Limb (tissue), 2 donors: ENCODE data around the gene UBAC2.
"Not testable (repeated sequence)": the region's sequence is repeated elsewhere in the genome, so short reads cannot be mapped to it uniquely, and the experiment has no call there.

Experiments
- DNase-seq, 2 donors: peaks; one replicate each; pipeline ENCODE4 v3.0.0-alpha.2; 2016; ENCODE audit errors: extremely low spot score in 2 of 2

Gene UBAC2

DNA sequence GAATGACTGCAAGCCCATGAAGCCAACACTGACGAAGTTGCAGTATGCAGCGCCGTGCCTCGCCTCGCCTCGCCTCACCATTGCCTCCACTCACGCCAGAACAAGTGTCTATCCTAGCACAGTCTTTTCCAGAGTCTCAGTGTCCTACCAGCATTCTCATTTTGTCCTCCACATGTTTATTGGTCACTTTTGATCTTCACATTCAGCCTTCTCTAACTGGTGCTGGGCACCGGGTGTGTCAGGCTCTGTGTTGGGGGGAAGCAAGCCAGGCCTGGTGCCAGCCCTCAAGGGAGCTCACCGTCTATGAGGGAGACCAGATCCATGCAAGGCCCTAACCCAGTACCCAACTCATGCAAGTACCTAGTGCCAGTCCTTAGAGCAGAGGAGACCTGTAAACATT is 176.3 kb downstream of the UBAC2 start:
- DNase-seq, result no peak

- no peak for DNase-seq
Measured at GRCh38 chr13:99377641-99378040, 177.0 kb downstream of the UBAC2 start.

- no peak for DNase-seq
Measured at GRCh38 chr13:99378985-99379733, 178.5 kb downstream of the UBAC2 start.

DNA sequence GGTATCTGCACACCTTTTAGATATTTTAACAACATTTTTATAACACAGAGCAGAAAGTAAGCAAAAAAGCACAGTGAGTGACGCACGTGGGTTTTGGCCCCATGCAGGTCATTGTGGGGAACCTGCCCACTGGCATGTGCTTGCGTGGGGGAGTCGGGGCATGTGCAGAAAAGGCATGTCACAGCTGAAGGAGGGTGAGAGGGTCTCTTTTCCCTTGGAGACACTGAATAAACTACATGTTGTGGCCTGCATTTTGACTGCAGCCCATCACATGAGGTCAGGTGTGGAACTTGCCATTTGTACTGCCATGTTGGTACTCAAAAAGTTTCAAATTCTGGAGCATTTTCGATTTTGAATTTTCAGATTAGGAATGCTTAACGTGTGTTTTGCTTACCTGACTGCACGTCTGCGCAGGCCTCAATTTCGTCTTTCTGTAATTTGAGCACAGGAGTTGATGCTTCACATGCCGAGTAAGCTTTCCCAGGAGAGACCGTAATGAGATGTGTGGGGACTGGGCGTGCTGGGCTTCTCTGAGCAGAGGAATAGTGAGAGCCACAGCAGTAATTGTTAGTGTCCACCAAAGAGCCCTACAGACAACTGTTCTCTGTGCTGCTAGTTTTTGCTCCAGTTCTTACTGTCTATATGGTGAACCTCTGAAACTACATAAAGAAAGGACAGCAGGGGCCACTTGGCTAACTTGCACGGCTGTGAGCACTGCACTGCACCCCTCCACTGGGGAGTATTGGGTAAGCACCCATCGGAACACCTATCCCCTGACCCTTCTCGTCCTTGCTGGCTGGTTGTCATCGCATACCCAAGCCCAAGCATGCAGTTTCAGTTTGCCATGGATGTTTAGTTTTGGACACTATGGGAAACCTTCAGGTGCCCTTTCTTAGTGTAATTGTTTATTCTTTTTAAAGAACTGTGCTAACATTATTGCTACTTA is 179.5 kb downstream of the UBAC2 start:
- peak in 1 of 2 donors; percentile 8 for DNase-seq

GRCh38 chr13:99380921-99381645 is 180.4 kb downstream of the UBAC2 start:
- DNase-seq, result peak in 1 of 2 donors; percentile 9

DNA sequence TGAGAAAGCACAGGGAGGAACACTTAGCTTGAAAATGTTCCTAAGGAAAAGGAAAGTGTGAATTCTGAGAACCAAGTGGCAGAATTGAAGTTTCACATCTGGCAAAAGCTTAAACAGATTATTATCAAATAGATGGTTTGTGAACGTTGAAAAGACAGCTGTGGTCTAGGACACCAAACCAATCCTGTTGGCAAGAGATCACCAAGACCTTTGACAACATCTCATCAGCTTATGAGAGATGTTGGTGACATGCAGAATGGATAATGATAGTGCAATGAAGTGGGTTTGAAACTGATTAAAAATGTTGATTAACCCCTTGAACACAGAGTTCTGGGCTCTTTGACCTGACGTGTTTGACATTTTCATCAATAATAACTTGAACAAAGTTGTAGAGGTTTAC is 181.1 kb downstream of the UBAC2 start:
- DNase-seq, result no peak

DNA sequence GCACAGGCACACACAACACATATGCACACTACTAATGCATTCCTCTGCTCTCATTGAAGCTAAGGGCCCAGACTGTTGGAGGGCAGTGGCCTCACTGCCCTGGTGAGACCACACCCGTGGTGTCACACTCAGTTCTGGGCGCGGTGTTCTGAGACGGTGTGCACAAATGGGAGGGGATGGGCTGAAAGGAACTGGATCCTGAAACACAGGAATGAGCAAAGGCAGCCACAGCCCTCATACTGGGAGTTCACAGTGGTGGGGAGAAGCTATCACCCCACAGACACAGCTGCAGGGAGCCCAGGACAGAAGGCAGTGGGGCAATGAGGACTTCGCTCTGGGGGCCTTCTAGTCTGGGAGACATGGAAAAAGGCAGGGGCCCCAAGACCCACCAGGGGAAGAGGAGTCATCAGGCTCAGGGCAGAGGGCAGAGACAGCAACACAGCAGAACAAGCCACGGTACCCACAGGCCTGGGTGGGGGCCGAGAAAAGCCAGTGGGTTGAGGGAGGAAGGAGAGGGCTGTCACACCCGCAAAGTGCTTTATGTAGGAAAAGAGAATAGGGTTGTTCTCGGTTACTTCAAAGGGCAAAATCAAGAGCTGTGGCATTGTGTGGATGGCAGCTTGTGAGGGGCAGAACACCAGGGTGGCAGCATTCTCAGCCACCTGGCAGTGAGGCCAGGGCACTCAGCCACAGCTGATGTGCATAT is 181.9 kb downstream of the UBAC2 start:
- peak in 1 of 2 donors; percentile 12 for DNase-seq

GRCh38 chr13:99383511-99383921 is 182.9 kb downstream of the UBAC2 start:
- peak in 1 of 2 donors; percentile 27 for DNase-seq

DNA sequence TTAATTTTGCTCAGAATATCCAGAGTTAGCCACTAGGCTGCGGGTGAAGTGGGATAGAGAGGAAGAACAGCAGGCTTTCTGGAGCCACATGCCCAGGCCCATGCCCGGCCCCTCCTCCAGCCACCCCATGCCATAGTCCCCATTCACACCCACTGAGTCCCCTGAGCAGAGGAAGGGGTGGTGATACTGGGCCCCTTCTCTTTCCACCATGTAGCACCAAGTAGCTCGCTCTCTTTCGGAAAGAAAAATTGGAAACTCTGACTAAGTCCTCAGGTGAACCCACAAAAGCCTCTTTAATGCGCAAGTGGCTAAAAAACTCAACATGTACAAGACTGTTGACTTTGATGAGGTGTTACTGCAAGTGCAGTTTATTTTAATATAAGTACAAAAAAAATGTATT is 183.3 kb downstream of the UBAC2 start:
- peak in 1 of 2 donors; percentile 22 for DNase-seq

DNA sequence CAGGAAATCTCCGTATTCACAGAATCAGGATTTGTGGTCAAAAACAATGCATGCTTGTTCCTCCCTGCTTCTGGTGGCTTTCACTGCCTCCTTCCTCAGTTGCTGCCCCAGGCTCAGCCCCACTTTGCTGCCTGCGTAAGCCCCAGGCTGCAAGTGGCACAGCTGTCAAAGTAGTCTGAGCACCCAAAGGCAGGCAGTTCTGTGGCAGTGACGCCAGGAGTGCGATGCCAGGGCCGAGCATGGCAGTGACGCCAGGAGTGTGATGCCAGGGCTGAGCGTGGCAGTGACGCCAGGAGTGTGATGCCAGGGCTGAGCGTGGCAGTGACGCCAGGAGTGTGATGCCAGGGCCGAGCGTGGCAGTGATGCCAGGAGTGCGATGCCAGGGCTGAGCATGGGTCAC is 183.8 kb downstream of the UBAC2 start:
- DNase-seq, result peak in 1 of 2 donors; percentile 20

- DNase-seq, result peak in 1 of 2 donors; percentile 6
Measured at GRCh38 chr13:99385161-99385560, 184.5 kb downstream of the UBAC2 start.

- peak in 1 of 2 donors; percentile 27 for DNase-seq
Measured at GRCh38 chr13:99385940-99386339, 185.3 kb downstream of the UBAC2 start.

- no peak for DNase-seq
Measured at GRCh38 chr13:99386495-99386894, 185.8 kb downstream of the UBAC2 start.

- DNase-seq, result no peak
Measured at GRCh38 chr13:99386911-99387788, 186.5 kb downstream of the UBAC2 start.

DNA sequence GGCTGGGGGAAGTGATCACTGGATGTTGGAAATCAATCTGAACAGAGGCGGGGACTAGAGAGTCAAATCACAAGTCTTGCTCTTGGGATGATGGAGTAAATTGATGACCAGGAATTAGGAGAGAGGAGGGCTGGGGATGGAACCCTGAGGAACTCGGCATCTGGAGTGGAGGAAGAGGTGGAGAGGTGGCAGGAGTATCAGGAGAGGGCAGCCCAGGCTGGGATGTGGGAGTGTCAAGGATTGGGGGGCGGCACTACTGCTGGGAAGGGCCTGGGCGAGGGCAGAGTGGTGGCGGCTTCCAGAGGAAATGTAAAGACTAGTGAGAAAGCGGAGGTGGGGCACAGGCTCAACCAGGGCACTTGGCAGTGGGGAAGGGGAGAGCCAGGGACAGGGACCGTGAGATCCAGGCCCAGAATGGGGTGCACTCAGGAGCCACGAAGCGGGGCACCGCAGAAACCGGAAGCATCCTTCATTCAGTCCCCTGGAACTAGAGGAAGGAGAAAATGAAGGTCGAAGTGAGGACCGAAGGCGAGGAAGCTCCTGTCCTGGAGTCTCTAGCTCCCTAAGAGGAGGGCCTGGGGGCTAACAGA is 187.8 kb downstream of the UBAC2 start:
- DNase-seq, result no peak

DNA sequence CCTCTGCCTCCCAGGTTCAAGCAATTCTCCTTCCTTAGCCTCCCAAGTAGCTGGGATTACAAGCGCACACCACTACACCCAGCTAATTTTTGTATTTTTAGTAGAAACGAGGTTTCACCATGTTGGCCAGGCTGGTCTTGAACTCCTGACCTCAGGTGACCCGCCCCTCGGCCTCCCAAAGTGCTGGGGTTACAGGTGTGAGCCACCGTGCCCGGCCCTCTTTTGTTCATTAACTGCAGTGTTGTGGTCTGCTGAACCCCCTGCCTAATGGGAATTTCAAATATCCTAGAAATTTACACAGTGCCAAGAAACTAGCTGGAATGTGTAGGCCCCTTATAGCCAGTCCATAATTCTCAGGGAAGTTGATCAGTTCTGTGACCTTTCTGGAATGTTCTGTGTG is 188.4 kb downstream of the UBAC2 start:
- not testable (repeated sequence) for DNase-seq

- no peak for DNase-seq
Measured at GRCh38 chr13:99389520-99390304, 189.1 kb downstream of the UBAC2 start.

- no peak for DNase-seq
Measured at GRCh38 chr13:99390601-99391000, 189.9 kb downstream of the UBAC2 start.
